HCT116 (cell line): ENCODE results near the gene SELP.

ENCODE experiments used
- CEBPB ChIP-seq: IDR thresholded peaks from 2 replicates; pipeline ENCODE4 v1.6.1; 2012; ENCODE audit warnings: low read depth
- CTCF ChIP-seq, 3 experiments: fragments of 200-600 bp in 1 of 3; sonication (generic) in 1 of 3; IDR thresholded peaks in 2 of 3; conservative IDR thresholded peaks in 1 of 3; 2 replicates each; pipeline ENCODE4 v1.5.1; 2012 to 2017; ENCODE audit warnings: low read depth in 2 of 3, low read length in 2 of 3, antibody characterized with exemption in 1 of 3, borderline replicate concordance in 1 of 3, control low read depth in 1 of 3, mild to moderate bottlenecking in 1 of 3, mixed read lengths in 1 of 3, mixed run types in 1 of 3, moderate library complexity in 1 of 3; ENCODE audit not compliant: insufficient read depth in 1 of 3
- POLR2A ChIP-seq: IDR thresholded peaks from 2 replicates; pipeline ENCODE4 v1.7.0; 2011; ENCODE audit warnings: borderline replicate concordance; ENCODE audit not compliant: insufficient read depth, insufficient read length; ENCODE audit errors: extremely low read depth
- POLR2AphosphoS5 ChIP-seq: IDR thresholded peaks from 2 replicates; pipeline ENCODE4 v1.6.1; 2011; ENCODE audit warnings: mild to moderate bottlenecking, low read depth, low read length, moderate library complexity
- RAD21 ChIP-seq: IDR thresholded peaks from 2 replicates; pipeline ENCODE4 v1.6.1; 2012; ENCODE audit warnings: low read depth, mild to moderate bottlenecking
- SP1 ChIP-seq: IDR thresholded peaks from 2 replicates; pipeline ENCODE4 v1.6.1; 2012; ENCODE audit warnings: low read depth
- TCF7L2 ChIP-seq: IDR thresholded peaks from 2 replicates; pipeline ENCODE4 v1.7.0; 2011; ENCODE audit warnings: borderline replicate concordance, inconsistent platforms; ENCODE audit not compliant: insufficient read depth, insufficient read length; ENCODE audit errors: extremely low read depth
- ZBTB33 ChIP-seq: IDR thresholded peaks from 2 replicates; pipeline ENCODE4 v1.6.1; 2011; ENCODE audit warnings: mild to moderate bottlenecking, low read length, moderate library complexity; ENCODE audit not compliant: insufficient replicate concordance; ENCODE audit errors: extremely low read depth
- ZNF274 ChIP-seq: fragments of 200-500 bp; sonication (Bioruptor generic); IDR thresholded peaks from 2 replicates; pipeline ENCODE4 v1.6.1; 2014; ENCODE audit warnings: mild to moderate bottlenecking, low read depth, low read length, inconsistent platforms

- TF ChIP-seq CTCF (IDR thresholded peaks at IDR 0.05 in 2 of 3, conservative IDR thresholded peaks at IDR 0.05 in 1 of 3; ENCODE audit: borderline replicate concordance in 1 of 3, insufficient read depth in 1 of 3, low read depth in 2 of 3, low read length in 2 of 3) (no peak), ZNF274 (no peak), POLR2AphosphoS5 (no peak), ZBTB33 (no peak), SP1 (no peak), RAD21 (no peak), POLR2A (no peak), TCF7L2 (no peak), CEBPB (no peak)
Measured at GRCh38 chr1:169595764-169596711, 33.9 kb downstream of the SELP start.
